Globus pallidus (tissue), 1 donor: ENCODE results near the gene DEGS2.

Experiments
- DNase-seq: peaks from one replicate; pipeline ENCODE4 v3.0.0-alpha.2; 2015; ENCODE audit warnings: low spot score

Gene DEGS2

DNA sequence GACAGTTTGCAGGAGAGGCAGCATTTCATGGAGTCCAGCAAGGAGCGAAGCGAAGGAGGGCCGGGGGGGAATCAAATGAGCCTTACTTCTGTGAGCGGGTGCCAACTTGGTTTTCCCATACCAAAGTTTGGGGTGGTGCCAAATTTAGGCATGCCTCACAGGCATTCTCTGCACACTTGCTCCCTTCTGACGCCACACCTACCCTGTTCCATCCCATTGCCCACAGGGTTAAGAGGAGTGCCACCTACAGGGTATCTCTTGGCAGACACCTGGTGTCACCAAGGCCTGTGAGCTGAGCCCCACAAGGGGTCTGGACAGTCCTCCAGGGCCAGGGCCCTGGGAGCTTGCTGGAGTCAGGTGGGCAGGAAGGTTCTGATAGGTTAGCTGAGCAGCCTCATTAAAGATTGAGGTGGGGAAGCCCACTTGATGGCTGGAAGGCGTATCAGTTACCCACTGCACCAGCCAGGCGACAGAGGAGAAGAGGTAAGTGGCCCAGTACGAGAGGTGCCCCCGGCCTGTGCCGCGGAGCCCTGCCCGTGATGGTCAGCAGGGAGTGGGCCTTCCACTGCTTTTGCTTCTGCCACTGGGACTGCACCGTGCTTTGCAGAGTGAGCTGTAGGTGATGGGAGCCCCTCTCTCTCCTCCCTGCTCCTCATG, 45.2 kb downstream of the DEGS2 start:
- DNase-seq = no peak

DNA sequence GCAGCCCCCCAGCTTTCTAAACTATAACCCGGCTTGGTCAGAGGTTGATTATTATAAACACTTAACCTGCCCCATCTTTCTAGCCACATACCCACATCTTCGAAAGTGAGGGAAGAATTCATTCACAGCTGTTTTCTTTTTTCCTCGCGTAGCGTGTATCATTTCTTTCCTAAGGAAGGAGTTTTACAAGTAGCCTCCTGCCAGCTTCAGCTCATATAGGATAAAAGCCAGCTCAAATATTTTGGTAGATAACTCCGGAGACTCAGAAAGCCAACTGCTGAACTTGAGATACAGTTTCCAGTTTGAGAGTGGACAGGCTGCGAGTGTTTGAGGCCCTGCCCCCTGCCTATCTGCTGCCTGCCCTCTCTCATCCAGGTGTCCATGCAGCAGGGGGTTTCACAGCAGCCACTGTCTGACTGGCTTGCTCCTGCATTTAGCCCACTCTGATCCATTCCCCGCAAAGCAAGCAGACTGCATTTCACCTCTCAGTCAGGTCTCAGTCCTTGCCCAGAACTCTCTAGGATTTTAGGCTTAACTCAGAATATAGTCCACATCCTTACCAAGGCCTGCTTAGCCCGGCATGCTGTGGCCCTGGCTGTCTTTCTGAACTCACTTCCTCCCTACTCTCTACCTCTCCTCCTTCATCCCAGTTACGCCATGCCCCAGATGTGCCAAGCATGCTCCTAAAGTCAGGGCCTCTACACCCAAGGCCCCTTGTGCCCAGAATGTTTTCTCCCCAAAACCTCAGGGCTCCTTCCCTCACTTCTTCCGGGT, 47.3 kb downstream of the DEGS2 start:
- DNase-seq = no peak

DNA sequence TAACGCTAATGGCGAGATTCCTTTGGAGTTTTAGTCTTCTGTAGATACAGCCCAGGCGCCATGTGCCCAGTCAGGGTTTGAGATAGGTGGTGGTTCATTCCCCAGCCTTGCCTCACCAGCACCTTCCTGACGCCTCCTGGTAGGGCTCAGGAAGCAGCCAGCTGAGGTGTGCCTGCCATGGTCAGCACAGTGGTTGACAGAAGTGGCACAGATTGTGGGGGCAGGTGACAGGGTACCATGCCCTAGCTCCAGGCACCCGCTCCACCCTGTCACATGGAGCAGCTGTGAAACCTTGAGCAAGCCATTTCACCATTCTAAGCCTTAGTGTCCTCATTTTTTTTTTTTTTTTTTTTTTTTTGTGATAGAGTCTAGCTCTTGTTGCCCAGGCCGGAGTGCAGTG, 48.6 kb downstream of the DEGS2 start:
- no peak for DNase-seq

DNA sequence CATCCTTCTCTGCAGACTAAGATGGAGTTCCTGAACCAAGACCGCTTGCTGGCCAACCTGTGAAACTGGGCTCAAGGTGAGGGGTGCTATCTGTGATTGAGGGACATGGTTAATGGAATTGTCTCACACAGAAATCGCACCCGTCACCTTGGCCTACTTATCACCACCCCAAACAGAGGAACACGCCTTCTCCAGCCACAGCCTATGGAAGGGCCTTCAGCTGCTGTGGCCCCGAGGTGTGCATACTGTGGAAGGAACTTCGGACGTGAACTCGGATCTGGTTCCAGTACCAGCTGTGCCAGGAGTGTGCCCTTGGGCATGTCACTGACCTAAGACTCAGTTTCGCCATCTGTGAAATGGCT, 49.9 kb downstream of the DEGS2 start:
- no peak for DNase-seq

DNA sequence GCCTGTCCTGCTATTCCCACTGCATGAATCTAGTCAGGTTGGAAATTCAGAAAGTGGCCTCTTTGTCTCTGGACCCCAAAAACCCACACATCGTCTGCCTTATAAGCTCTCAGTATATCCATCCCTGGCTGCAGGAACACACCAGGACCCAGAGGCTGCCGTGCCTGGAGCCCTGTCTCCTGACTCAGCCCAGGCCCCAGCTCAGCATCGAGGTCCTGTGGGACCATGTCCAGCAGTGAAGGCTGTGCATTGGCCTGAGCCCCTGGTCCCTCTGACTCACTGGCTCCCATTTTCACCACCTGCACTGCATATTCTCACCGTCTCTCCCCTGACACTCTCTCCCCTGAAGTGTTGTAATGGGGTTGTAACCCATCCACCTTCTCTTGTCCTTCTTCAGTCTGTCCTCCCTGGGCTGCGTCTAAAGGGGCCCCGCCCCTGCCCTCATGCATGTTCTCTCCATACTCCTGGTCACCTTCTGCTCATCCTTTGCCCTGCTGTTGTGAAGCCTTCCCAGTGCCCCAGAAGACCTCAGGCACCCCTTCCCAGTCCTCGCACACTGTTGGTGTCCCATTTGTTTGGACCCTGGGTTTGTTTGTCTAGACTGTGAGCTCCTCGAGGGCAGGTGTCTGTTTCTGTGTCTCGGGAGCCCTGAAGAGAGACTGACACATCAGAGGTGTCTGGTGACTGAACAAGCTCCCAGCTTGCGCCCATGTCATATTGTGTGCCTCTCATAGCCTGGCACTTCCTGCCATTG, 50.4 kb downstream of the DEGS2 start:
- no peak for DNase-seq

DNA sequence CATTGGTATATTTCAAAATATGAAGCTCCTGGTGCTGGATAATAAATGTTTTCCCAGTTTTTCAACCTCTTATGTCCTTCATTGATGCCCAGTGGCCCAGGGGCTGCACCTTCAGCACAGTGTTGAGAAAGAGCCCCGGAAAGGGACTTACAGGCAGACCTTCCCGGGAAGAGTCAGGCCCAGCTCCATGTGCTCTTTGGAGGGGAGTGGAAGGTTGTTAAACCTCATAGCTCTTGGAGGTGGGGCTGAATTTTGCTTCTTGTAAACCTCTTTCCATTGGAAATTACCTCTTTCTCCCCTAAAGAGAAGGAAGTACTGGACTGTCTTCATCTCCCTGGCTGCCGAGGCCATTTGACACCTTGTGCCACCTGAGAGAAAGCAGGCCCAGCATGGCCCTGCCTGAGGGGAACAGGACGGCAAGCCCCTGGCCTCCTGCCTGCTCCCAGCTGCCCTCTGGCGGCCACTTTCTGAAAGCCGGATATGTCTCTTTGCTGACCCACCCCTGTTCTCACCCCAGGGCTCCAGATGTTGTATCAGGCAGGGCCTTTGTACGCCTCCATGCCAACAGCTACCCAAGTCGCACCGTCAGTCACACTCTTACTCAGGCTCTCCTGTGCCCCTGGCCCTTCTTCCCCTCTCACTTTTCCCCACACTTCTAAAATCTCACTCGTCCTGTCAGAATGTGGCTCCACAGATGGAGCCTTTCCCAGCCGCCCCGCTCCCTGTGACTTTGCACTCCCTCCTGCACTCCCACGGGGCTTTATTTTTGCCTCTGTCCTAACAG, 51.2 kb downstream of the DEGS2 start:
- peak; percentile 83 for DNase-seq

DNA sequence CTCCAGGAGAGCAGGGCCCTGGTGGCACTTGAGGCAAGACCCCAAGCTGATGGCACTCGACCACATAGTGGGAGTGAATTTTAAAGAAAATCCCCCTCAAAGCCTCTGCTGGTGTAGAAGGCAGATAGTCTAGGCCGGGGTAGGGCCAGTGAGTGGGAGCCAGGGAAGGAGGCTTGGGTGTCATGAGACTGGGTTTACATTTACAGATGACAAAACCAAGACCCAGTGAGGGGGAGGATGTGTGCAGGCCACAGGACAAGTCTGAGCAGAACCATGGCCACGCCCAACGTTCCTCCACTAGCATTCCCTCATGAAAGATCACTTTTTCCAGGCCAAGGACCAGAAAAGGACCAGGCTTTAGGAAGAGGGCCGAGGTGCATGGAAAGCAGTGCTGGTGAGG, 52.2 kb downstream of the DEGS2 start:
- DNase-seq = no peak

DNA sequence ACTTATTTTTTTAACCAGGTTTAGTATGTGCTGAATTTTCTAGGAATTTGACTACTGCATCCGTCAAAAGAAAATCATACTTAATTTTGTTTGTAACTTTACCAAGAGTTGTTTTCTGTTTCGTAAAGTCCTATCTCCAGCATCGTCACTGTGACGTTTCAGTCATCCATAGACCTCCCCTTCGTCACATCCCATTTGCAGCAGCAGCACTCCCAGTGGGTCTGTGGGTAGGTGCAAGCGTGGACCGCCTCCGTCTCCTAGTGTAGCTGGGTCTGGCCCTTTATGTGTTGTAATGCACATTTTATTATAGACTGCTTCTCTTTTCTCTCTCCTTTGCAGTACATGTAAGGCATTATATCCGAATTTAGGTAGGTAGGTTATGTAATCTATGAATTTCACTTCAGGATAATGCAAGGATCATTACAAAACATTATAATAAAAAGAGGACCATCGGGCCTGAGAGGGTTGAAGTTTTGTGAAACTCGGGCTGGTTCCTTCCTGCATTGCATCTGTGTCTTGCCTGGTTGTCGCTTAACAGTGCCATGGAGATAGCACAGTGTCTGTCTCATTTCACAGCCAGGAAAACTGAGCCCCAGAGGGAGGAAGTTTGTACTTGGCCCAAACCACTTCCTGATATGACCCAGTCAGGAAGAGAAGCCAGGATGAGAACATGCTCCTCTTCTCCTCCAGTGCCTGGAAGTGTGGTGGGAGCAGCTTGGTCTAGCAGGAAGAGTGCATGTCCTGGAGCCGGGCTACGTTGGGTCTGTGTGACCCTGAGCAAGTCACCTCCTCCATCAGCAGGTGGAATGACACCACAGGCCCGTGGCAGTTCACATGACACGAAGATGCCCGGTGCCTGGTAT, 53.0 kb downstream of the DEGS2 start:
- DNase-seq = no peak

DNA sequence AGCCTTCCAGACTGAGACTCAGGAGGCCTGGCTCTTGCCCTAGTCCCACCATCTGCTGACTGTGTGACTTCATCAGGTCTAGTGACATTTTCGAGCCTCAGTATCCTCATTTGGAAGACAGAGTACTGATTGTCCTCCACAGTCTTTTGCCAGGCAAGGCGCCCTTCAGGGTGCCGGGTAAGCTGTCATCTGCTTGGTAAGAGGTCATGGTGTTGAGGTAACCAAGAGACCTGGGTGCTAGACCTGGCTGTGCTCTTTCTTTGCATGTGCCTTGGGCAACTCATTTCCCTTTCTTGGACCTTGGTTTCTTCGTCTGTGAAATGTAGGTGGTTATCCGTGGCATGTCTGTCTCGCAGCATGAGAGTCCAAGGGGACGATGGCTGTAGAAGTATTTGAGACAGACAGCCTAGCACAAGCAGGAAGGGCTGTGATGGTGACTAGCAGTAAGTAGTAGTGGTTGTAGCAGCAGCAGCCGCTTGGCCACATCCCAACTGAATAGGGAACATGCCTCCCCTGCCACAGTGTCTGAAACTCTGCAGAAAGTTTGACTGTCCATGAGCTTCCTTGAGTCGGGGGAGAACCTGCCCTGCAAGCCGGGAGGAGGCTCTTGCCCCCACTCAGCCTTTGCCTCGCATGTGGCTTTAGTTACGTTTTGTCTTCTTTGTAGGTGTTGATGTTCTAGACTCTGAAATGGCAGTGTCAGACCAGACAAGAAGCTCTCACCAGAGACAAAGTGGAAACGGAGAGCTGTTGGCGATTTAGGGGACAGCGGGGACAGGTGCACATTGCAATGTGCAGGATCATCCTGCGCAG, 53.9 kb downstream of the DEGS2 start:
- DNase-seq = no peak

DNA sequence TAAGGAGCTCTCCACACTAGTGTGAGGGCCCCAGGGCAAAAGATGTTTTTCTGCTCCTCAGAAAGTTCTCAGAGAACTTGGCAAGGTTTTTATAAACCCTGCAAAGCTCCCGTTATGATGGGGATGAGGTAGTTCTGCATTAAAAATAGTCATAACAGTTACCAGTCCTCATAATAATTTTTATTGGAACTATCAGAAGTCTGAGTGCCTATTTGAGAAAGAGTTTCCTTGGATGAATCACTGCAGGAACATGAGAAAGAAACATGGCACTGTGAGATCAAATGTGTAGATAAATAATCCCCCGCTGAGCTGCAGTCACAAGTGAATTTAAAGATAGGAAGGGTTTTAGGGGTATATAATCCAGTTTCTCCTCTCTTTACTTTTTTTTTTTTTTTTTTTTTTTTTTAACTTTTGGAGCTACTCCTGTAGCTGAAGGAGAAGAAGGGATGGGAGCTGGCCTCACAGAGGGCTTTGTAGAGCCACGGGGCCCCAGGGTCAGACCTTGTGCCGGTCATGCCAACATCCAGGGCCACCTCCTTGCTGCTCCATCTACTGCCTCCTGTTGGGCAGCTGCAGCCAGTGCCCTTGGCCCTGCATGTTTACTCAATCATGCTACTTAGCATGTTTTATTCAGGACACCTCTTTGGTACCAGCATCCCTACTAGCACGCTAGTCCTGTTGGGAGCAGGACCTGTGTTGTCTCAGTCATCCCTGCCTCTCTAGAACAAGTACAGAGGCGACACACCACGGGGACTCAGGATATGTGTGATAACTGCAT, 54.7 kb downstream of the DEGS2 start:
- no peak for DNase-seq

DNA sequence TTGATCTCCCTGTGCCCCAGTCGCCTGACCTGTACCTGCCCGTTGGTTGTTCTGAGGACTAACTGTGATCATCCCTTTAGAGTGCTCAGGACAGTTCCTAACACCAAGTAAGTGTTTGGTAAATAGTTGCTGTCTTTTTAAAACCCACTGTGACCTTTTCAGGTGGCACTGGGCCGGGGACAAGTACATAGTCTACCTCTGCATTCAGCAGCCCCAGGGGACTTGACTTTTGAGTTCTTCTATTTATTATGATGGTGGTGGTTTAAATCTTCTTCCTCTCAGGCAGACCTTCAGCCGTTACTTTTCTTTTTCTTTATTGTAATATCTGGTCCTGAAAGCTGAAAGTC, 55.5 kb downstream of the DEGS2 start:
- DNase-seq = no peak

DNA sequence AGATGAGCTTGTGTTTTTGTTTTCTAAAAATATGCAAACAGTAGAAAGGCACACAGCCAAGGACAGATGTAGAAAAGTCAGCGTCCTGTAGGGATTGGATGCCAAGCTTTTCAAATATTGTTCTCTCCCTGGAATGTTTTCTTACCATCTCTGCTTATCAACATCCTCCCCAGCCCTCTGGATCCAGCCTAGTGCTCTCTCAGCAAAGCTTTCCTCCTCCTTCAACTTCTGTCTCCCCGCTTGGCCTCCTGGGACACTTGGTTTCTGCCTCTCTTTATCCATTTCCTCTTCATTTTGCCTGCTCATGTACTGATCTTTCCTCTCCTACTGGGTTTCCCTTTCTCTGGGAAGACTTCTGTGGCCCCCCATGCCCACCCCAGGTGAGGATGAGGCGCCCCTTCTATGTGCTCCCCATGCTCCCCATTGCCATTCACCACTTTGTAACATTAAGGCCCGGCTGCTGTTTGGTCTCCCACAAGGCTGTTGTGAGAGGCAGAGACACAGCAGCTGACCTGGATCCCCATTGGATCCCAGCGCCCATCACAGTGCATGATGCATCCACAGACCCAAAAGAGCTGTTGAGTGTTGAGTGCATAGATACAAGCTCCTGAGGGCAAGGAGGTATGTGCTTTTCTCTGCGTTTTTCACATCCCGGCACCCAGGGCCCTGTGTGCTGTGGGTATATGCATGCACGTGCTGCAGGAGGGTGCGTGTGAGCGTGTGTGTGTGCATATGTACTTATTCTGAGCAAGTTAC, 56.0 kb downstream of the DEGS2 start:
- no peak for DNase-seq

DNA sequence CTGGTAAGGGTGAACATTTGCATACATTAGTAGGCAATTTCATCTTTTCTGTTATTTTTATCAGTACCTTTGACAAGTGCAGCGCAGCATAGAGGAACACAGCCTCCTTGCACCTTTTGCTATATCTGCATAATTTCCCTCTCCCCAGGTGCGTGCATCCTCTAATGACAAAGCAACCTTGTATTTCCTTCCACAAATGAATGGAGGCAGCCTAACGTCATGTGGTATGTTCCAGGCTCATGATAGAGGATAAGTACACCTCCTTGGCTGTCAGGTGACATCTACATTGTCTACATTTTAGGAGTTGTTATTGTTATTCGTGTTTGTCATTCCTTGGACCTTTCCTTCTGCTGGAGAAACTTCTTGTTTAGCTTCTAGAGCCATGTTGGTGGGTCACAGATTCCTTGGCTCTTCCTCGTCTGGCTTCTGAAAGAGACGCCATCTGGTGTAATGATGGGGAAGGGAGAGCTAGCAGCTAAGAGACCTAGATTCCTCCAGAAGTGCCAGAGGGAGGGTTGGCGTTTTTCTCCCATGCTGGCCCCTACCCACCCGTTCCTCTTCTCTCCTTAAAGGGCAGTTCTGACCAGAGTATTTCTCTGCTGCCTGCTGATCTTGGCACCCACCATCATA, 57.2 kb downstream of the DEGS2 start:
- no peak for DNase-seq

DNA sequence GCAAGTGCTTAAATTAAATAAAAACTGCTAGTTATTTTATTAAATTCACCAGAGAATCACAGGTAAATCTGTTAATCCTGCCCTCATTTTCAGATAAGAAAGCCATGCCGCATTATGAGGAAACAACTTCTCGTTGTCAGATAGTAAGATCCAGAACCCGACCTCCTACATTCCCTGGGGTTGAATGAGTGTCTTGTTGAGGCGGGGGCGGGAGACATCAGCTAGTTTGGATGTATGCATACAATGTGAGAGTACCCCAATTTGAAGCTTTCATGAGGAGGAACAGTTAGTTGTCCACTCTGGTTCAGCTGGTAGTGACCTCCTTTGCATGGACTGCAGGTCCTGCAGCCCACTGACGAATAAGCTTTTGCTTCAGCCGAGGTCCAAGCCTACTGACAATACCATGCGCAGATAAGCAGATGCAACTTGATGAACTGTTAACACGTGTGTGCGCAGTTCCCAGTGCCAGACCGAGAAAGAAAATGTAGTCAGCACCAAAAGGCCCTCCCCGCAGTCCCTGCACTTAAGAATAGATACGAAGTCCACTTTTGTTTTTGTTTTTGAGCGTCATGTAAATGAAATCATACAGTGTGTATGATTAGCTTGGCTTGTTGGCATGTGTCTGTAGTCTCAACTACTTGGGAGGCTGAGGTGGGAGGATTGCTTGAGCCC, 59.3 kb downstream of the DEGS2 start:
- DNase-seq = no peak

DNA sequence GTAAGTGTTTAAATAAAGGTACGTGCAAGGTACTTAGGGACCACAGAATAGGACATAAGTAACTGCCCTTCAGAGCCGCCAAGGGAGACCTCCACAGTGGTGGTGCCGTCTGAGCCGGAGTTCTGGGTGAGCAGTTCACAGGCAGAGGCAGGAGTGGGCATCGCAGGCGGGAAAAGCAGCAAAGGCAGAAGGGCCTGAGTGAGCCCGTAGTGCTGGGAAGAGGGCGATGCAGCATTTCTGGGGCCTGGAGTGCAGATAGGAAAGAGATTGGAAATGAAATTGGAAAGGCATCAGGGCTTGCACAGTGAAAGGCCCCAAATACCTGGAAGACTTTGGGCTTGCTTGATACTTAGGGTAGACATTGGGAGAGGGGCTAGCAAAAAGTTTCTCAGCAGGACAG, 61.3 kb downstream of the DEGS2 start:
- DNase-seq = no peak

DNA sequence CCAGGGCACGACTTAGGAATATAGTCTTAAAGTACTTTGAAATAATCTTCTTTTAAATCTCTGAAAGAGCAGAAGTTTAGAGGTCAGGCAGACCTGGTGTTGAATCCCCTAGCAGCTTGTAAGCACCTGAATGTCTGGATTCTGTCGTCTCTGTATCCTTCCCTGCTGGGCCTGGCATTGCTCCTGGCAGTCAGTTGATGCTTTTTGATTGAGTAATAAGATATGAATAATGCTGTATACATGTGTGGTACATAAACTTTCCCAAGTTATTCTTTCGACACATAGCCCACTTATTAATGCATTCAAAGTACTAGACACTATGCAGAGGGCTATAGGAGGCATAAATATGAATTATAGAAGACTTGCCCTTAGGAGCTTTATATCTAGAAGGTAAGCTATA, 62.8 kb downstream of the DEGS2 start:
- DNase-seq = no peak
